Activated naive CD8-positive, alpha-beta T cell treated with anti-CD3 and anti-CD28 coated beads, Interleukin-2, amount 10 ng/mL, durations not matched to agents 7 days and 5 days (primary cell): Measurements from ENCODE around the gene DTNB. TPM values are rescaled to one million over a fixed set of nuclear protein-coding genes. Genes with fewer than 3 reads are reported as not detected.

Experiments used
- ATAC-seq: fragments of 150-1000 bp; cut with Tn5 transposase; one replicate; pipeline ENCODE4 v1.10.0; 2021; ENCODE audit warnings: low read depth, moderate library complexity
- POLR2A ChIA-PET: fragments of 350-600 bp; sonication (Branson Sonifier 250); formaldehyde crosslinking; loops from one replicate; lab custom pipeline; 2021; ENCODE audit warnings: antibody characterized with exemption; lab: Charles Lee
- DNase-seq: peaks from one replicate; pipeline ENCODE4 v3.0.0; 2021
- H3K27ac Mint-ChIP-seq: one replicate; pipeline ENCODE4 v1.8.0; 2022; ENCODE audit warnings: mild to moderate bottlenecking, mixed read lengths
- H3K27me3 Mint-ChIP-seq: one replicate; pipeline ENCODE4 v1.8.0; 2022; ENCODE audit warnings: mild to moderate bottlenecking, moderate library complexity, mixed read lengths
- H3K36me3 Mint-ChIP-seq: one replicate; pipeline ENCODE4 v1.8.0; 2021; ENCODE audit warnings: mild to moderate bottlenecking, mixed read lengths
- H3K4me1 Mint-ChIP-seq: one replicate; pipeline ENCODE4 v1.8.0; 2021; ENCODE audit warnings: mixed read lengths
- H3K4me3 Mint-ChIP-seq: one replicate; pipeline ENCODE4 v1.8.0; 2022; ENCODE audit warnings: mild to moderate bottlenecking, moderate library complexity, mixed read lengths
- H3K9me3 Mint-ChIP-seq: one replicate; pipeline ENCODE4 v1.8.0; 2021; ENCODE audit warnings: mixed read lengths
- total RNA-seq, 2 experiments: library from RNA; stranded (reverse); gene quantifications; one replicate each; pipeline ENCODE4 v1.2.3, GENCODE V29; 2021

The DTNB gene
- total RNA-seq, 2 experiments from 2014 or later = 36.7 to 38.3 TPM

- Mint-ChIP-seq H3K36me3 (peaks cover 5% of the 10 kb centered on the region), H3K27me3 (no peaks in the 10 kb centered on the region), H3K27ac (no peak overlapping the region), H3K9me3 (no peaks in the 10 kb centered on the region), H3K4me1 (peaks cover 25% of the 10 kb centered on the region), H3K4me3 (no peak overlapping the region)
- no peak for DNase-seq
- no peak for ATAC-seq
- POLR2A ChIA-PET = no interaction called here
These were observed 84.8 kb downstream of the DTNB start for GRCh38 chr2:25588576-25588975.

- Mint-ChIP-seq H3K9me3 (no peaks in the 10 kb centered on the region), H3K4me1 (peaks cover 22% of the 10 kb centered on the region), H3K27ac (no peak overlapping the region), H3K27me3 (no peaks in the 10 kb centered on the region), H3K36me3 (peaks cover 6% of the 10 kb centered on the region), H3K4me3 (no peak overlapping the region)
- POLR2A ChIA-PET = no interaction called here
- no peak for ATAC-seq
- DNase-seq = no peak
These were observed 86.0 kb downstream of the DTNB start for GRCh38 chr2:25587361-25587760.

- ATAC-seq = no peak
- POLR2A ChIA-PET = no interaction called here
- no peak overlapping the region for H3K4me3 Mint-ChIP-seq
- no peaks in the 10 kb centered on the region for H3K27me3 Mint-ChIP-seq
- peaks cover 6% of the 10 kb centered on the region for H3K36me3 Mint-ChIP-seq
- peaks cover 18% of the 10 kb centered on the region for H3K4me1 Mint-ChIP-seq
- H3K9me3 Mint-ChIP-seq = no peaks in the 10 kb centered on the region
- DNase-seq = no peak
- no peak overlapping the region for H3K27ac Mint-ChIP-seq
These were observed 86.6 kb downstream of the DTNB start for GRCh38 chr2:25586726-25587144.

- Mint-ChIP-seq H3K27me3 (no peaks in the 10 kb centered on the region), H3K4me3 (no peak overlapping the region), H3K27ac (no peak overlapping the region), H3K4me1 (peaks cover 18% of the 10 kb centered on the region), H3K9me3 (no peaks in the 10 kb centered on the region), H3K36me3 (peaks cover 8% of the 10 kb centered on the region)
- DNase-seq = no peak
- POLR2A ChIA-PET = interaction anchor here (0.6 kb wide), 1 partner anchor 9 kb away, joined by 3 read pairs; no protein-coding TSS in a partner anchor
- no peak for ATAC-seq
These were observed 88.2 kb downstream of the DTNB start for GRCh38 chr2:25585189-25585588.

GRCh38 chr2:25582077-25582830 is 91.1 kb downstream of the DTNB start:
- Mint-ChIP-seq H3K4me1 (peaks cover 8% of the 10 kb centered on the region), H3K27me3 (no peaks in the 10 kb centered on the region), H3K4me3 (no peak overlapping the region), H3K9me3 (no peaks in the 10 kb centered on the region), H3K36me3 (peaks cover 15% of the 10 kb centered on the region), H3K27ac (no peak overlapping the region)
- DNase-seq (no peak), ATAC-seq (no peak)
- POLR2A ChIA-PET = no interaction called here

GRCh38 chr2:25576596-25576995 is 96.8 kb downstream of the DTNB start:
- H3K4me1 Mint-ChIP-seq = no peaks in the 10 kb centered on the region
- DNase-seq (no peak), ATAC-seq (no peak)
- H3K9me3 Mint-ChIP-seq = no peaks in the 10 kb centered on the region
- no peak overlapping the region for H3K4me3 Mint-ChIP-seq
- peaks cover 11% of the 10 kb centered on the region for H3K36me3 Mint-ChIP-seq
- H3K27ac Mint-ChIP-seq = no peak overlapping the region
- no peaks in the 10 kb centered on the region for H3K27me3 Mint-ChIP-seq
- POLR2A ChIA-PET = no interaction called here

- H3K9me3 Mint-ChIP-seq = no peaks in the 10 kb centered on the region
- H3K4me1 Mint-ChIP-seq = no peaks in the 10 kb centered on the region
- POLR2A ChIA-PET = no interaction called here
- H3K36me3 Mint-ChIP-seq = peaks cover 2% of the 10 kb centered on the region
- DNase-seq = no peak
- ATAC-seq = no peak
- H3K4me3 Mint-ChIP-seq = no peak overlapping the region
- no peak overlapping the region for H3K27ac Mint-ChIP-seq
- H3K27me3 Mint-ChIP-seq = no peaks in the 10 kb centered on the region
These were observed 100.7 kb downstream of the DTNB start for GRCh38 chr2:25572638-25573037.

GRCh38 chr2:25570161-25570845 is 103.1 kb downstream of the DTNB start:
- Mint-ChIP-seq H3K9me3 (no peaks in the 10 kb centered on the region), H3K27me3 (no peaks in the 10 kb centered on the region), H3K4me1 (peaks cover 10% of the 10 kb centered on the region), H3K36me3 (no peaks in the 10 kb centered on the region), H3K27ac (no peak overlapping the region), H3K4me3 (no peak overlapping the region)
- DNase-seq (no peak), ATAC-seq (no peak)
- POLR2A ChIA-PET = interaction anchor here (0.7 kb wide), 1 partner anchor 349 kb away, joined by 4 read pairs; no protein-coding TSS in a partner anchor

GRCh38 chr2:25567406-25567805 is 106.0 kb downstream of the DTNB start:
- Mint-ChIP-seq H3K27me3 (no peaks in the 10 kb centered on the region), H3K9me3 (no peaks in the 10 kb centered on the region), H3K27ac (no peak overlapping the region), H3K36me3 (peaks cover 5% of the 10 kb centered on the region), H3K4me3 (no peak overlapping the region), H3K4me1 (peaks cover 10% of the 10 kb centered on the region)
- no peak for ATAC-seq
- POLR2A ChIA-PET = interaction anchor here (1.5 kb wide), 2 partner anchors 9 to 255 kb away, joined by 5 to 7 read pairs; no protein-coding TSS in a partner anchor
- no peak for DNase-seq

- H3K27me3 Mint-ChIP-seq = no peaks in the 10 kb centered on the region
- ATAC-seq (peak; percentile 82), DNase-seq (no peak)
- H3K9me3 Mint-ChIP-seq = no peaks in the 10 kb centered on the region
- POLR2A ChIA-PET = interaction anchor here (1.0 to 1.5 kb wide), 5 partner anchors 8 to 293 kb away, joined by 4 to 7 read pairs (median 5); no protein-coding TSS in a partner anchor
- peaks cover 14% of the 10 kb centered on the region for H3K4me1 Mint-ChIP-seq
- peak overlapping the region; percentile 45 for H3K4me3 Mint-ChIP-seq
- H3K36me3 Mint-ChIP-seq = peaks cover 7% of the 10 kb centered on the region
- peak overlapping the region; percentile 87 for H3K27ac Mint-ChIP-seq
These were observed 106.7 kb downstream of the DTNB start for GRCh38 chr2:25566694-25567093.

GRCh38 chr2:25566094-25566493 is 107.3 kb downstream of the DTNB start:
- Mint-ChIP-seq H3K36me3 (peaks cover 8% of the 10 kb centered on the region), H3K27me3 (no peaks in the 10 kb centered on the region), H3K4me3 (no peak overlapping the region), H3K27ac (no peak overlapping the region), H3K4me1 (peaks cover 15% of the 10 kb centered on the region), H3K9me3 (no peaks in the 10 kb centered on the region)
- DNase-seq (no peak), ATAC-seq (no peak)
- POLR2A ChIA-PET = interaction anchor here (1.0 to 1.5 kb wide), 5 partner anchors 8 to 293 kb away, joined by 4 to 7 read pairs (median 5); no protein-coding TSS in a partner anchor

GRCh38 chr2:25561136-25561850 is 112.1 kb downstream of the DTNB start:
- H3K4me3 Mint-ChIP-seq = no peak overlapping the region
- peaks cover 14% of the 10 kb centered on the region for H3K36me3 Mint-ChIP-seq
- peak overlapping the region; percentile 0 for H3K27ac Mint-ChIP-seq
- DNase-seq = no peak
- POLR2A ChIA-PET = no interaction called here
- peaks cover 3% of the 10 kb centered on the region for H3K9me3 Mint-ChIP-seq
- no peak for ATAC-seq
- H3K4me1 Mint-ChIP-seq = peaks cover 37% of the 10 kb centered on the region
- no peaks in the 10 kb centered on the region for H3K27me3 Mint-ChIP-seq

- Mint-ChIP-seq H3K36me3 (peaks cover 14% of the 10 kb centered on the region), H3K9me3 (peaks cover 3% of the 10 kb centered on the region), H3K27me3 (no peaks in the 10 kb centered on the region), H3K4me3 (peak overlapping the region; percentile 34), H3K4me1 (peaks cover 38% of the 10 kb centered on the region), H3K27ac (peak overlapping the region; percentile 78)
- POLR2A ChIA-PET = interaction anchor here (1.3 kb wide), 1 partner anchor 286 kb away, joined by 3 read pairs; no protein-coding TSS in a partner anchor
- DNase-seq (no peak), ATAC-seq (no peak)
These were observed 114.2 kb downstream of the DTNB start for GRCh38 chr2:25559148-25559547.
